IMR-90 (cell line): ENCODE results near the gene SHLD1. TPM values are rescaled to one million over a fixed set of nuclear protein-coding genes. Genes with fewer than 3 reads are reported as not detected.

Source experiments
- ATAC-seq: fragments of 200-7000 bp; cut with Tn5 transposase; 2 replicates; pipeline ENCODE4 v1.9.1; 2020; ENCODE audit warnings: low read depth, mild to moderate bottlenecking, moderate library complexity
- BruUV-seq: library from RNA; stranded (reverse); fragments of 400-500 nt; replicated peaks from 2 replicates; lab custom pipeline; 2021; lab: Mats Ljungman, UMichigan
- CTCF ChIA-PET: fragments of 300-600 bp; formaldehyde crosslinking; extraction: SDS; loops from one replicate; lab custom pipeline; 2021; ENCODE audit warnings: antibody characterized with exemption; lab: Yijun Ruan, JAX
- POLR2A ChIA-PET: fragments of 300-600 bp; sonication (Branson Sonifier 250); formaldehyde crosslinking; loops from one replicate; lab custom pipeline; 2022; ENCODE audit warnings: antibody characterized with exemption; ENCODE audit not compliant: unreplicated experiment; lab: Charles Lee
- DNase-seq: peaks from one replicate; pipeline ENCODE4 v3.0.0; 2013
- H2AFZ ChIP-seq: replicated peaks from 2 replicates; pipeline ENCODE3; 2013; ENCODE audit warnings: low read length, mild to moderate bottlenecking; ENCODE audit not compliant: poor library complexity
- H2AK5ac ChIP-seq: 2 replicates; pipeline ENCODE4 v1.6.1; 2013; ENCODE audit warnings: low read depth, low read length, inconsistent platforms
- H2AK9ac ChIP-seq: replicated peaks from 2 replicates; pipeline ENCODE3; 2013; ENCODE audit warnings: mild to moderate bottlenecking, low read depth, low read length, moderate library complexity; ENCODE audit not compliant: poor library complexity
- H2BK120ac ChIP-seq: 2 replicates; pipeline ENCODE4 v1.6.1; 2013; ENCODE audit warnings: low read depth, low read length, inconsistent platforms
- H2BK15ac ChIP-seq: 3 replicates; pipeline ENCODE4 v1.6.1; 2013; ENCODE audit warnings: low read depth, low read length, inconsistent platforms
- H2BK20ac ChIP-seq: 2 replicates; pipeline ENCODE4 v1.6.1; 2013; ENCODE audit warnings: low read depth, mild to moderate bottlenecking, inconsistent platforms, low read length, moderate library complexity
- H2BK5ac ChIP-seq: 2 replicates; pipeline ENCODE4 v1.6.1; 2013; ENCODE audit warnings: mild to moderate bottlenecking, low read depth, low read length, inconsistent platforms; ENCODE audit not compliant: poor library complexity, severe bottlenecking
- H3K14ac ChIP-seq: replicated peaks from 2 replicates; pipeline ENCODE4 v1.6.1; 2013; ENCODE audit warnings: low read depth, low read length, inconsistent platforms
- H3K18ac ChIP-seq: 2 replicates; pipeline ENCODE4 v1.6.1; 2013; ENCODE audit warnings: low read depth, low read length, control low read depth
- H3K23ac ChIP-seq: 2 replicates; pipeline ENCODE4 v1.6.1; 2013; ENCODE audit warnings: low read depth, low read length, inconsistent platforms
- H3K27ac ChIP-seq: 2 replicates; pipeline ENCODE4 v1.5.1; 2013; ENCODE audit warnings: mild to moderate bottlenecking, control low read depth, low read length; ENCODE audit not compliant: insufficient read depth
- H3K27me3 ChIP-seq: 2 replicates; pipeline ENCODE4 v1.6.1; 2013; ENCODE audit warnings: low read length; ENCODE audit not compliant: control insufficient read depth, insufficient read depth
- H3K36me3 ChIP-seq: 2 replicates; pipeline ENCODE4 v1.6.1; 2013; ENCODE audit warnings: low read length, mixed read lengths; ENCODE audit not compliant: control insufficient read depth, insufficient read depth
- H3K4ac ChIP-seq: 2 replicates; pipeline ENCODE4 v1.6.1; 2013; ENCODE audit warnings: low read depth, low read length, inconsistent platforms
- H3K4me1 ChIP-seq: 2 replicates; pipeline ENCODE4 v1.6.1; 2013; ENCODE audit warnings: low read length, mixed read lengths; ENCODE audit not compliant: control insufficient read depth, insufficient read depth
- H3K4me2 ChIP-seq: 2 replicates; pipeline ENCODE4 v1.6.1; 2013; ENCODE audit warnings: low read depth, mild to moderate bottlenecking, control low read depth, low read length, moderate library complexity
- H3K4me3 ChIP-seq: 2 replicates; pipeline ENCODE4 v1.5.1; 2013; ENCODE audit warnings: low read depth, mild to moderate bottlenecking, control low read depth, low read length, moderate library complexity; ENCODE audit not compliant: insufficient read depth
- H3K56ac ChIP-seq: 2 replicates; pipeline ENCODE4 v1.6.1; 2013; ENCODE audit warnings: low read length, inconsistent platforms; ENCODE audit not compliant: insufficient read depth; ENCODE audit errors: extremely low read depth
- H3K79me1 ChIP-seq, 2 experiments: 2 replicates each; pipeline ENCODE4 v1.6.1; 2013; ENCODE audit warnings: low read length in 2 of 2, inconsistent platforms in 1 of 2, low read depth in 1 of 2
- H3K9ac ChIP-seq: 2 replicates; pipeline ENCODE4 v1.6.1; 2013; ENCODE audit warnings: low read depth, low read length, control low read depth
- H3K9me1 ChIP-seq: 2 replicates; pipeline ENCODE4 v1.6.1; 2013; ENCODE audit warnings: low read length, inconsistent platforms; ENCODE audit not compliant: insufficient read depth
- H3K9me3 ChIP-seq: 2 replicates; pipeline ENCODE4 v1.6.1; 2013; ENCODE audit warnings: low read length; ENCODE audit not compliant: control insufficient read depth, insufficient read depth
- H4K20me1 ChIP-seq: 2 replicates; pipeline ENCODE4 v1.6.1; 2013; ENCODE audit warnings: low read length, inconsistent platforms; ENCODE audit not compliant: insufficient read depth
- H4K5ac ChIP-seq: 2 replicates; pipeline ENCODE4 v1.6.1; 2013; ENCODE audit warnings: mild to moderate bottlenecking, low read depth, low read length, control low read depth
- H4K8ac ChIP-seq, 2 experiments: 2 replicates each; pipeline ENCODE4 v1.6.1; 2013; ENCODE audit warnings: low read depth in 2 of 2, low read length in 2 of 2, control low read depth in 1 of 2, inconsistent platforms in 1 of 2
- H4K91ac ChIP-seq: 2 replicates; pipeline ENCODE4 v1.6.1; 2013; ENCODE audit warnings: low read depth, low read length, inconsistent platforms; ENCODE audit not compliant: insufficient read depth
- FOS ChIP-seq: fragments of 150-350 bp; IDR thresholded peaks from 2 replicates; pipeline ENCODE4 v1.6.1; 2016; ENCODE audit warnings: low read depth, low read length
- WGBS, 2 experiments: methylation state at CpG; one replicate each; pipeline versions ENCODE4 v1.1.5 to v1.1.7; 2013; ENCODE audit warnings: missing lambda C conversion rate in 2 of 2; ENCODE audit not compliant: insufficient read length in 1 of 2; ENCODE audit errors: extremely low coverage in 2 of 2; 5-methylcytosine and 5-hydroxymethylcytosine counted together
- dilution Hi-C: fragments of 300-500 bp; cut with HindIII; formaldehyde crosslinking; loops from one replicate; pipeline ENCODE4 v1.14.3; 2018; ENCODE audit warnings: low sequenced_read_pairs; ENCODE audit not compliant: unreplicated experiment
- in situ Hi-C: fragments of 300-500 bp; cut with MboI; formaldehyde crosslinking; loops from 3 replicates; pipeline ENCODE4 v1.14.3; 2019; ENCODE audit warnings: low sequenced_read_pairs, inconsistent platforms, mixed read lengths
- intact Hi-C: fragments of 100-400 bp; cut with micrococcal nuclease; formaldehyde crosslinking; loops from 2 replicates; pipeline ENCODE4 v1.10.0; 2022
- polyA plus RNA-seq, 3 experiments: library from polyadenylated mRNA; depleted of rRNA; stranded (reverse); fragments of >200 nt; gene quantifications; 2 replicates each; pipeline ENCODE4 v1.2.3, GENCODE V29; 2012; ENCODE audit warnings: low replicate concordance in 1 of 3
- total RNA-seq: library from RNA; depleted of rRNA; stranded (reverse); fragments of >200 nt; gene quantifications from 2 replicates; pipeline ENCODE4 v1.2.3, GENCODE V29; 2012
- TF ChIP-seq, protein P1 (sequence below): fragments of 150-350 bp; IDR thresholded peaks from 2 replicates; pipeline ENCODE4 v1.6.1; 2017; ENCODE audit warnings: mild to moderate bottlenecking, antibody characterized with exemption, low read length, low read depth
- TF ChIP-seq, protein P2 (sequence below): conservative IDR thresholded peaks from 2 replicates; pipeline ENCODE4 v1.5.1; 2012; ENCODE audit warnings: mild to moderate bottlenecking, low read depth, low read length, improper control_type of control experiment

Gene SHLD1
- total and polyA plus RNA-seq, 2 of the 4 experiments (the other 2 are of a cell fraction), result 2.6 to 3.0 TPM

DNA sequence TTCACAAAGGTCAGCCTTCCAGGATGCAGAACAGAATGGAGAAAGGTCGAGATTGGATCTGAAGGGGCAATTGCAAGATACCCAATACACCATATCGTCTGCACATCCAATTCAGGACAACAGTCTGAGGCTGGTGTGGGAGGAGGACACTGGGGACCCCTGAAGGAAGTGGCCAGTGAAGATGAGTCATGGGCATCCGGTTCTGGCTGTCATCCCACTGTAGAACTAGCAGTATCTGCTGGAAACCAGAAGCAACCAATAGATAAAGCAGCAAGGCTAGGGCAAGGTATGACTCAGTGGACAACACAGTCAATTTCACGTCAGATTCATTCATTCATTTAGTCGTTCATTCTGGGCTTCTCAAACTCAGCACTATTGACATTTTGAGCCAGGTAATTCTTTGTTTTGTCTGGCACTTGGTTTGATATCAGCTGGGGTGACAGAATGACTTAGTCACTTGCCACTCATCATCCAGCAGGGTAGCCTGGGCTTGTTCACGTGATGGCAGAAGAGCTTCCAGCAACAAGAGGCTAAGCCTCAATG lies 30.3 kb upstream of the SHLD1 start:
- DNase-seq (peak; percentile 65), ATAC-seq (peak; percentile 70)
- TF ChIP-seq, protein P1, sequence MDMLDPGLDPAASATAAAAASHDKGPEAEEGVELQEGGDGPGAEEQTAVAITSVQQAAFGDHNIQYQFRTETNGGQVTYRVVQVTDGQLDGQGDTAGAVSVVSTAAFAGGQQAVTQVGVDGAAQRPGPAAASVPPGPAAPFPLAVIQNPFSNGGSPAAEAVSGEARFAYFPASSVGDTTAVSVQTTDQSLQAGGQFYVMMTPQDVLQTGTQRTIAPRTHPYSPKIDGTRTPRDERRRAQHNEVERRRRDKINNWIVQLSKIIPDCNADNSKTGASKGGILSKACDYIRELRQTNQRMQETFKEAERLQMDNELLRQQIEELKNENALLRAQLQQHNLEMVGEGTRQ, result 0 out of 2 replicates have a peak, but pooled peaks have one; percentile 1
- TF ChIP-seq FOS, result 0 out of 2 replicates have a peak, but pooled peaks have one; percentile 4
- TF ChIP-seq, protein P2, sequence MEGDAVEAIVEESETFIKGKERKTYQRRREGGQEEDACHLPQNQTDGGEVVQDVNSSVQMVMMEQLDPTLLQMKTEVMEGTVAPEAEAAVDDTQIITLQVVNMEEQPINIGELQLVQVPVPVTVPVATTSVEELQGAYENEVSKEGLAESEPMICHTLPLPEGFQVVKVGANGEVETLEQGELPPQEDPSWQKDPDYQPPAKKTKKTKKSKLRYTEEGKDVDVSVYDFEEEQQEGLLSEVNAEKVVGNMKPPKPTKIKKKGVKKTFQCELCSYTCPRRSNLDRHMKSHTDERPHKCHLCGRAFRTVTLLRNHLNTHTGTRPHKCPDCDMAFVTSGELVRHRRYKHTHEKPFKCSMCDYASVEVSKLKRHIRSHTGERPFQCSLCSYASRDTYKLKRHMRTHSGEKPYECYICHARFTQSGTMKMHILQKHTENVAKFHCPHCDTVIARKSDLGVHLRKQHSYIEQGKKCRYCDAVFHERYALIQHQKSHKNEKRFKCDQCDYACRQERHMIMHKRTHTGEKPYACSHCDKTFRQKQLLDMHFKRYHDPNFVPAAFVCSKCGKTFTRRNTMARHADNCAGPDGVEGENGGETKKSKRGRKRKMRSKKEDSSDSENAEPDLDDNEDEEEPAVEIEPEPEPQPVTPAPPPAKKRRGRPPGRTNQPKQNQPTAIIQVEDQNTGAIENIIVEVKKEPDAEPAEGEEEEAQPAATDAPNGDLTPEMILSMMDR, result no peak
- dilution Hi-C loops, result no loop called here
- BruUV-seq, result no TSS peak
- peaks cover 6% of the 10 kb centered on the region for H3K9me3 ChIP-seq
- no peaks in the 10 kb centered on the region for H3K79me1 ChIP-seq
- no peaks in the 10 kb centered on the region for H3K27me3 ChIP-seq
- peak overlapping the region; percentile 42; the same call in 1 of the 3 replicates for H2BK15ac ChIP-seq
- H3K4me1 ChIP-seq, result peaks cover 9% of the 10 kb centered on the region
- 0 out of 2 replicates have a peak overlapping the region, but pooled peaks have one; percentile 26 for H3K14ac ChIP-seq
- no peak overlapping the region for H4K91ac ChIP-seq
- H3K23ac ChIP-seq, result no peak overlapping the region
- H4K8ac ChIP-seq, result no peak overlapping the region
- ChIA-PET CTCF (no interaction called here), POLR2A (no interaction called here)
- H3K27ac ChIP-seq, result no peak overlapping the region
- no peak overlapping the region for H3K4me3 ChIP-seq
- no peak overlapping the region for H4K5ac ChIP-seq
- H2AK9ac ChIP-seq, result no peak overlapping the region
- H3K56ac ChIP-seq, result no peak overlapping the region
- intact Hi-C loops, result no loop called here
- WGBS, 2 experiments, result no CpG with 5 or more reads among the region's 6 CpGs
- H3K18ac ChIP-seq, result peak overlapping the region; percentile 10; the same call in 1 of the 2 replicates
- H3K4ac ChIP-seq, result no peak overlapping the region
- H2BK5ac ChIP-seq, result no peak overlapping the region
- peak overlapping the region; percentile 38; the same call in 1 of the 2 replicates for H2AK5ac ChIP-seq
- in situ Hi-C loops, result no loop called here
- H3K36me3 ChIP-seq, result no peaks in the 10 kb centered on the region
- H2BK20ac ChIP-seq, result no peak overlapping the region
- no peak overlapping the region for H3K9ac ChIP-seq
- H4K20me1 ChIP-seq, result no peaks in the 10 kb centered on the region
- H2BK120ac ChIP-seq, result no peak overlapping the region
- no peak overlapping the region for H3K4me2 ChIP-seq
- H2AFZ ChIP-seq, result no peak overlapping the region
- 0 out of 2 replicates have a peak, but pooled peaks cover 6% of the 10 kb centered on the region for H3K9me1 ChIP-seq
